NCI-H128 (cell line): ENCODE results near the gene CNTNAP2.

Source experiments
- DNase-seq: peaks from one replicate; lab custom pipeline; 2025; ENCODE audit not compliant: unreplicated experiment; lab: John Stamatoyannopoulos, UW

The CNTNAP2 gene

GRCh38 chr7:146740039-146740438 lies 623.4 kb downstream of the CNTNAP2 start:
- DNase-seq, result no peak

- no peak for DNase-seq
These were observed 625.3 kb downstream of the CNTNAP2 start for GRCh38 chr7:146741911-146742310.

- DNase-seq, result no peak
These were observed 637.8 kb downstream of the CNTNAP2 start for GRCh38 chr7:146754385-146754784.

GRCh38 chr7:146755585-146755984 lies 639.0 kb downstream of the CNTNAP2 start:
- DNase-seq, result no peak

GRCh38 chr7:146764458-146764857 lies 647.9 kb downstream of the CNTNAP2 start:
- DNase-seq, result no peak

- DNase-seq, result no peak
These were observed 652.4 kb downstream of the CNTNAP2 start for GRCh38 chr7:146768957-146769356.

GRCh38 chr7:146772601-146773000 lies 656.0 kb downstream of the CNTNAP2 start:
- DNase-seq, result no peak

GRCh38 chr7:146773506-146773905 lies 656.9 kb downstream of the CNTNAP2 start:
- no peak for DNase-seq

- no peak for DNase-seq
These were observed 664.9 kb downstream of the CNTNAP2 start for GRCh38 chr7:146781352-146782116.

- DNase-seq, result no peak
These were observed 670.7 kb downstream of the CNTNAP2 start for GRCh38 chr7:146787266-146787665.

GRCh38 chr7:146788008-146788407 lies 671.4 kb downstream of the CNTNAP2 start:
- DNase-seq, result no peak

GRCh38 chr7:146791344-146792285 lies 675.0 kb downstream of the CNTNAP2 start:
- no peak for DNase-seq

GRCh38 chr7:146804620-146805019 lies 688.0 kb downstream of the CNTNAP2 start:
- no peak for DNase-seq

- DNase-seq, result no peak
These were observed 688.5 kb downstream of the CNTNAP2 start for GRCh38 chr7:146805082-146805481.

- no peak for DNase-seq
These were observed 709.7 kb downstream of the CNTNAP2 start for GRCh38 chr7:146826329-146826728.

GRCh38 chr7:146830686-146831085 lies 714.1 kb downstream of the CNTNAP2 start:
- DNase-seq, result no peak

- no peak for DNase-seq
These were observed 715.3 kb downstream of the CNTNAP2 start for GRCh38 chr7:146831875-146832274.

- no peak for DNase-seq
These were observed 727.8 kb downstream of the CNTNAP2 start for GRCh38 chr7:146844405-146844804.

GRCh38 chr7:146858690-146859089 lies 742.1 kb downstream of the CNTNAP2 start:
- DNase-seq, result no peak

- DNase-seq, result no peak
These were observed 745.1 kb downstream of the CNTNAP2 start for GRCh38 chr7:146861701-146862100.

- no peak for DNase-seq
These were observed 745.8 kb downstream of the CNTNAP2 start for GRCh38 chr7:146862415-146862814.

- no peak for DNase-seq
These were observed 748.0 kb downstream of the CNTNAP2 start for GRCh38 chr7:146864644-146865043.
